Measurements from ENCODE around the gene OPCML. TPM values are rescaled to one million over a fixed set of nuclear protein-coding genes. Genes with fewer than 3 reads are reported as not detected.

The OPCML gene
- polyA plus RNA-seq, 1 donor (not counting 4 experiments of a cell fraction or from before 2014, with no cell fraction given): 0.04 TPM

GRCh38 chr11:132408877-132409276 lies 1123.4 kb downstream of the OPCML start:
- Histone ChIP-seq H3K4me1 (ENCODE audit: control insufficient read depth, extremely low read depth, insufficient read depth, low read length) (no peaks in the 10 kb centered on the region), H2AFZ (ENCODE audit: control insufficient read depth, low read length) (no peak overlapping the region), H3K9ac (ENCODE audit: control insufficient read depth, extremely low read depth, insufficient read depth, low read length) (no peak overlapping the region), H3K79me2 (ENCODE audit: control insufficient read depth, insufficient read depth, low read length) (no peaks in the 10 kb centered on the region), H3K36me3 (ENCODE audit: control insufficient read depth in 2 of 2, extremely low read depth in 1 of 2, insufficient read depth in 2 of 2, low read length in 2 of 2) (no peaks in the 10 kb centered on the region), H3K9me3 (ENCODE audit: control insufficient read depth, low read depth, low read length) (no peaks in the 10 kb centered on the region), H3K27me3 (ENCODE audit: control insufficient read depth, extremely low read depth, insufficient read depth, low read length) (no peaks in the 10 kb centered on the region), H3K4me3 (ENCODE audit: control insufficient read depth in 2 of 3, extremely low read depth in 1 of 3, insufficient read depth in 2 of 3, low read depth in 1 of 3, low read length in 3 of 3) (no peak overlapping the region), H3K4me2 (ENCODE audit: control insufficient read depth, extremely low read depth, insufficient read depth, low read depth, low read length) (no peak overlapping the region), H4K20me1 (ENCODE audit: control insufficient read depth, extremely low read depth, insufficient read depth, low read length) (no peaks in the 10 kb centered on the region), H3K9me1 (ENCODE audit: control insufficient read depth, extremely low read depth, insufficient read depth, low read length) (no peaks in the 10 kb centered on the region), H3K27ac (ENCODE audit: control insufficient read depth, insufficient read depth, low read length) (no peak overlapping the region)
- dilution Hi-C loops (cut with MboI; ENCODE audit: extremely low pct_ligation_motif_present, low sequenced_read_pairs): loop anchor here (25.0 kb wide), 1 partner anchor 672 kb away; no protein-coding TSS in a partner anchor
- no peak for DNase-seq (ENCODE audit: low read depth, low spot score)
- TF ChIP-seq EZH2 (IDR thresholded peaks at IDR 0.05; ENCODE audit: low read length) (no peak), CTCF (optimal IDR thresholded peaks at IDR 0.05 in 1 of 3, IDR thresholded peaks at IDR 0.05 in 1 of 3, conservative IDR thresholded peaks at IDR 0.05 in 1 of 3; ENCODE audit: extremely low read depth in 1 of 3, insufficient read depth in 2 of 3, low read length in 3 of 3) (no peak)
- FAIRE-seq: no peak

DNA sequence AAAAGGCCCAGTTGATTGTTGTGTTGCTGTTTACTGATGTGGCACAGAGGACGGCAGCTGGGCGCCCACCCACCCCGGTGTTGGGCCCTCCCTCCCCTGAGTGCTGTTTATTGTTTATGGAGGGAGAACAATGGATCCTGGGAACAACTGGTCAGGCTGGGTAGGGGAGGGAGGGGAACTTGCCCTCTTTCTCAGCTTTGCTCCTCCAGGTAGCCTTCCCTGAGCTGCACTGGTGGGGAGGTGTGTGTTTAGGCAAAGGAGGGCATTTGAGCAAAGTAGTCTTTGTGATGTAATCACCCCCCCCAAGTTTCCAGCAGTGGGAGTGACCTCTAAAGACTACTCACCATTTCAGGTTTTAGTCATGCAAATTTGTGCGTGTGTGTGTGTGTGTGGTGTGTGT lies 1126.6 kb downstream of the OPCML start:
- FAIRE-seq (no peak), DNase-seq (ENCODE audit: low read depth, low spot score) (no peak)
- no peak overlapping the region for H2AFZ ChIP-seq (ENCODE audit: control insufficient read depth, low read length)
- TF ChIP-seq EZH2 (IDR thresholded peaks at IDR 0.05; ENCODE audit: low read length) (no peak), CTCF (optimal IDR thresholded peaks at IDR 0.05 in 1 of 3, IDR thresholded peaks at IDR 0.05 in 1 of 3, conservative IDR thresholded peaks at IDR 0.05 in 1 of 3; ENCODE audit: extremely low read depth in 1 of 3, insufficient read depth in 2 of 3, low read length in 3 of 3) (no peak)
- no peak overlapping the region for H3K27ac ChIP-seq (ENCODE audit: control insufficient read depth, insufficient read depth, low read length)
- no peak overlapping the region for H3K4me2 ChIP-seq (ENCODE audit: control insufficient read depth, extremely low read depth, insufficient read depth, low read depth, low read length)
- H3K9me1 ChIP-seq (ENCODE audit: control insufficient read depth, extremely low read depth, insufficient read depth, low read length): no peaks in the 10 kb centered on the region
- H3K9ac ChIP-seq (ENCODE audit: control insufficient read depth, extremely low read depth, insufficient read depth, low read length): no peak overlapping the region
- no peaks in the 10 kb centered on the region for H3K27me3 ChIP-seq (ENCODE audit: control insufficient read depth, extremely low read depth, insufficient read depth, low read length)
- H3K4me1 ChIP-seq (ENCODE audit: control insufficient read depth, extremely low read depth, insufficient read depth, low read length): no peaks in the 10 kb centered on the region
- no peaks in the 10 kb centered on the region for H3K9me3 ChIP-seq (ENCODE audit: control insufficient read depth, low read depth, low read length)
- no peak overlapping the region for H3K4me3 ChIP-seq (ENCODE audit: control insufficient read depth in 2 of 3, extremely low read depth in 1 of 3, insufficient read depth in 2 of 3, low read depth in 1 of 3, low read length in 3 of 3)
- H3K79me2 ChIP-seq (ENCODE audit: control insufficient read depth, insufficient read depth, low read length): no peaks in the 10 kb centered on the region
- H3K36me3 ChIP-seq (ENCODE audit: control insufficient read depth in 2 of 2, extremely low read depth in 1 of 2, insufficient read depth in 2 of 2, low read length in 2 of 2): no peaks in the 10 kb centered on the region
- no peaks in the 10 kb centered on the region for H4K20me1 ChIP-seq (ENCODE audit: control insufficient read depth, extremely low read depth, insufficient read depth, low read length)
- dilution Hi-C loops (cut with MboI; ENCODE audit: extremely low pct_ligation_motif_present, low sequenced_read_pairs): loop anchor here (25.0 kb wide), 1 partner anchor 668 kb away; no protein-coding TSS in a partner anchor

All from keratinocyte (primary cell).